ENCODE results near the gene KLHL22.

GRCh38 chr22:20414450-20414849 is 81.1 kb downstream of the KLHL22 start:
- no peak for TF ChIP-seq CTCF (conservative IDR thresholded peaks at IDR 0.05 in 1 of 2, IDR thresholded peaks at IDR 0.05 in 1 of 2; ENCODE audit: extremely low read depth in 1 of 2, insufficient read depth in 1 of 2, low read depth in 1 of 2, low read length in 2 of 2)
- TF ChIP-seq EZH2 (IDR thresholded peaks at IDR 0.05; ENCODE audit: borderline replicate concordance, low read length): no peak

All from mammary epithelial cell (primary cell).